PC-9 (cell line): ENCODE data around the gene ACAD10. TPM values are rescaled to one million over a fixed set of nuclear protein-coding genes. Genes with fewer than 3 reads are reported as not detected.

Source experiments
- BruUV-seq: library from RNA; stranded (reverse); fragments of 400-500 nt; replicated peaks from 2 replicates; lab custom pipeline; 2021; lab: Mats Ljungman, UMichigan
- CTCF ChIA-PET: fragments of 300-600 bp; sonication (Branson Sonifier 250); formaldehyde crosslinking; loops from one replicate; lab custom pipeline; 2022; ENCODE audit warnings: antibody characterized with exemption; lab: Charles Lee
- POLR2A ChIA-PET: fragments of 300-600 bp; sonication (Branson Sonifier 250); formaldehyde crosslinking; loops from one replicate; lab custom pipeline; 2022; ENCODE audit warnings: antibody characterized with exemption; ENCODE audit not compliant: unreplicated experiment; lab: Charles Lee
- DNase-seq, 2 experiments: peaks; one replicate each; pipeline versions ENCODE4 v3.0.0 to v3.0.0-alpha.2; 2015 to 2022; ENCODE audit warnings: mixed read lengths in 1 of 2
- H2AFZ ChIP-seq: fragments of 200-600 bp; sonication (generic); 2 replicates; pipeline ENCODE4 v1.8.1; 2017; ENCODE audit warnings: antibody characterized with exemption
- H3F3A ChIP-seq: fragments of 200-600 bp; sonication (generic); 2 replicates; pipeline ENCODE4 v1.8.1; 2017; ENCODE audit warnings: antibody characterized with exemption, mild to moderate bottlenecking, low read depth; ENCODE audit not compliant: insufficient read depth
- H3K27ac ChIP-seq: fragments of 200-600 bp; sonication (generic); 2 replicates; pipeline ENCODE4 v1.6.1; 2016; ENCODE audit warnings: mixed run types
- H3K27me3 ChIP-seq: fragments of 200-600 bp; sonication (generic); 2 replicates; pipeline ENCODE4 v1.6.1; 2016; ENCODE audit warnings: low read depth, mixed run types; ENCODE audit not compliant: insufficient read depth
- H3K36me3 ChIP-seq: fragments of 200-600 bp; sonication (generic); 2 replicates; pipeline ENCODE4 v1.6.1; 2016; ENCODE audit warnings: low read depth, mixed run types
- H3K4me1 ChIP-seq: fragments of 200-600 bp; sonication (generic); replicated peaks from 2 replicates; pipeline ENCODE4 v1.6.1; 2016; ENCODE audit warnings: mixed run types; ENCODE audit not compliant: insufficient read depth
- H3K4me2 ChIP-seq: fragments of 200-600 bp; sonication (generic); 2 replicates; pipeline ENCODE4 v1.6.1; 2017; ENCODE audit warnings: mixed run types
- H3K4me3 ChIP-seq: fragments of 200-600 bp; sonication (generic); 2 replicates; pipeline ENCODE4 v1.6.1; 2016; ENCODE audit warnings: mixed run types
- H3K79me2 ChIP-seq: fragments of 200-600 bp; sonication (generic); 2 replicates; pipeline ENCODE4 v1.6.1; 2017; ENCODE audit warnings: low read depth, mixed run types
- H3K9me2 ChIP-seq: fragments of 200-600 bp; sonication (generic); 2 replicates; pipeline ENCODE4 v1.8.1; 2017; ENCODE audit warnings: mild to moderate bottlenecking; ENCODE audit not compliant: insufficient read depth
- H3K9me3 ChIP-seq: fragments of 200-600 bp; sonication (generic); 2 replicates; pipeline ENCODE4 v1.8.1; 2016; ENCODE audit warnings: low read depth; ENCODE audit not compliant: insufficient read depth
- H4K20me1 ChIP-seq: fragments of 200-600 bp; sonication (generic); 2 replicates; pipeline ENCODE4 v1.8.1; 2017; ENCODE audit not compliant: insufficient read depth
- EZH2 ChIP-seq: fragments of 200-600 bp; sonication (generic); IDR thresholded peaks from 2 replicates; pipeline ENCODE4 v1.8.0; 2017; ENCODE audit warnings: antibody characterized with exemption, low read depth
- intact Hi-C: fragments of 100-400 bp; cut with micrococcal nuclease; formaldehyde crosslinking; loops from one replicate; pipeline ENCODE4 v1.10.0; 2022; ENCODE audit not compliant: unreplicated experiment
- total RNA-seq: library from RNA; stranded (reverse); gene quantifications from 2 replicates; pipeline ENCODE4 v1.2.3, GENCODE V29; 2021
- TF ChIP-seq, protein P1 (sequence below): fragments of 200-600 bp; sonication (generic); conservative IDR thresholded peaks from 2 replicates; pipeline ENCODE4 v1.6.1; 2017; ENCODE audit warnings: mixed run types, antibody characterized with exemption, mild to moderate bottlenecking, moderate library complexity

The ACAD10 gene
- total RNA-seq, 1 experiment from 2014 or later: 30.3 TPM

DNA sequence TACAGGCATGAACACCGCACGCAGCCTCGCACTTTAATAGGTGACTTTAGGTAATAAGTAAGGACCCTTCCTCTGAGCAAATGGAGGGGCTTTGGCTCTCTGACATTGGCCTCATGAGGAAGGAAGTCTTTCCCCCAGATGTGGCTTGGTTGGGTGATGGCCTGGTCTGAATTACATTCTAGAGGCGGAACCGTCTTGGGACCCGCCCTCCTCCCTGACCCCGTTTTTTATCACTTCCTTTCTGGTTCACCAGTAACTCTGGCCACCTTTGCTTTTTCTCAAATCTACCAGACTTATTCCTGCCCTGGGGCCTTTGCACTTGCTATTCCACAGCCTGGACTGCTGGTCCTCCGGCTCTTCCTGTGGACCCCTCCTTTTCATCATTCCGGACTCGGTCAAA, 94.3 kb downstream of the ACAD10 start:
- no peaks in the 10 kb centered on the region for H3K27me3 ChIP-seq
- POLR2A ChIA-PET: no interaction called here
- H3K4me1 ChIP-seq: peaks cover 14% of the 10 kb centered on the region; the same call in 1 of the 2 replicates
- H3K4me3 ChIP-seq: no peak overlapping the region
- intact Hi-C loops: no loop called here
- CTCF ChIA-PET: no interaction called here
- H3K79me2 ChIP-seq: no peaks in the 10 kb centered on the region
- no peak overlapping the region for H2AFZ ChIP-seq
- no TSS peak for BruUV-seq
- H3F3A ChIP-seq: peaks cover 6% of the 10 kb centered on the region; the same call in 1 of the 2 replicates
- no peaks in the 10 kb centered on the region for H4K20me1 ChIP-seq
- H3K9me2 ChIP-seq: no peaks in the 10 kb centered on the region
- no peak for TF ChIP-seq EZH2
- TF ChIP-seq, protein P1, sequence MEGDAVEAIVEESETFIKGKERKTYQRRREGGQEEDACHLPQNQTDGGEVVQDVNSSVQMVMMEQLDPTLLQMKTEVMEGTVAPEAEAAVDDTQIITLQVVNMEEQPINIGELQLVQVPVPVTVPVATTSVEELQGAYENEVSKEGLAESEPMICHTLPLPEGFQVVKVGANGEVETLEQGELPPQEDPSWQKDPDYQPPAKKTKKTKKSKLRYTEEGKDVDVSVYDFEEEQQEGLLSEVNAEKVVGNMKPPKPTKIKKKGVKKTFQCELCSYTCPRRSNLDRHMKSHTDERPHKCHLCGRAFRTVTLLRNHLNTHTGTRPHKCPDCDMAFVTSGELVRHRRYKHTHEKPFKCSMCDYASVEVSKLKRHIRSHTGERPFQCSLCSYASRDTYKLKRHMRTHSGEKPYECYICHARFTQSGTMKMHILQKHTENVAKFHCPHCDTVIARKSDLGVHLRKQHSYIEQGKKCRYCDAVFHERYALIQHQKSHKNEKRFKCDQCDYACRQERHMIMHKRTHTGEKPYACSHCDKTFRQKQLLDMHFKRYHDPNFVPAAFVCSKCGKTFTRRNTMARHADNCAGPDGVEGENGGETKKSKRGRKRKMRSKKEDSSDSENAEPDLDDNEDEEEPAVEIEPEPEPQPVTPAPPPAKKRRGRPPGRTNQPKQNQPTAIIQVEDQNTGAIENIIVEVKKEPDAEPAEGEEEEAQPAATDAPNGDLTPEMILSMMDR: no peak
- H3K36me3 ChIP-seq: no peaks in the 10 kb centered on the region
- H3K4me2 ChIP-seq: no peak overlapping the region
- H3K9me3 ChIP-seq: no peaks in the 10 kb centered on the region
- H3K27ac ChIP-seq: no peak overlapping the region
- no peak for DNase-seq

DNA sequence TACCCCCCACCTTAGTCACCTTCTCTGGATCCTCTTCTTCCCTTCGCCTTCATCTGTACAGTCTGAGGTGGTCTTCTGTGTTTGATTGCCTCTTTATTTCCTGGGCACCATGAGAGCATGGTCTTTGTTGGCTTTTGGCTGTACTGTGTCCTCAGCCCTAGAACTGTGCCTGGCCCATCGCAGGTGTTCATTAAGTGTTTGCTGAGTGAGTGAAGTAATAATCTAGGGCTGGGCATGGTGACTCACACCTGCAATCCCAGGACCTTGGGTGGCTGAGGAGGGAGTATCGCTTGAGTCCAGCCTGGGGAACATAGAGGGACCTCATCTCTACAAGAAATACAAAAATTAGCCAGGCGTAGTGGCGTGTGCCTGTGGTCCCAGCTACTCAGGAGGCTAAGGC, 94.8 kb downstream of the ACAD10 start:
- H2AFZ ChIP-seq: no peak overlapping the region
- no peak overlapping the region for H3K27ac ChIP-seq
- H3K9me3 ChIP-seq: no peaks in the 10 kb centered on the region
- no peaks in the 10 kb centered on the region for H3K79me2 ChIP-seq
- H3F3A ChIP-seq: peaks cover 4% of the 10 kb centered on the region; the same call in 1 of the 2 replicates
- no peak overlapping the region for H3K4me3 ChIP-seq
- intact Hi-C loops: no loop called here
- no TSS peak for BruUV-seq
- ChIA-PET POLR2A (no interaction called here), CTCF (no interaction called here)
- DNase-seq: peak in 1 of 2 experiments; percentile 60
- H3K4me2 ChIP-seq: no peak overlapping the region
- TF ChIP-seq, protein P1: no peak
- TF ChIP-seq EZH2: no peak
- no peaks in the 10 kb centered on the region for H3K27me3 ChIP-seq
- no peaks in the 10 kb centered on the region for H3K9me2 ChIP-seq
- no peaks in the 10 kb centered on the region for H4K20me1 ChIP-seq
- no peaks in the 10 kb centered on the region for H3K36me3 ChIP-seq
- H3K4me1 ChIP-seq: peaks cover 10% of the 10 kb centered on the region; the same call in 1 of the 2 replicates

DNA sequence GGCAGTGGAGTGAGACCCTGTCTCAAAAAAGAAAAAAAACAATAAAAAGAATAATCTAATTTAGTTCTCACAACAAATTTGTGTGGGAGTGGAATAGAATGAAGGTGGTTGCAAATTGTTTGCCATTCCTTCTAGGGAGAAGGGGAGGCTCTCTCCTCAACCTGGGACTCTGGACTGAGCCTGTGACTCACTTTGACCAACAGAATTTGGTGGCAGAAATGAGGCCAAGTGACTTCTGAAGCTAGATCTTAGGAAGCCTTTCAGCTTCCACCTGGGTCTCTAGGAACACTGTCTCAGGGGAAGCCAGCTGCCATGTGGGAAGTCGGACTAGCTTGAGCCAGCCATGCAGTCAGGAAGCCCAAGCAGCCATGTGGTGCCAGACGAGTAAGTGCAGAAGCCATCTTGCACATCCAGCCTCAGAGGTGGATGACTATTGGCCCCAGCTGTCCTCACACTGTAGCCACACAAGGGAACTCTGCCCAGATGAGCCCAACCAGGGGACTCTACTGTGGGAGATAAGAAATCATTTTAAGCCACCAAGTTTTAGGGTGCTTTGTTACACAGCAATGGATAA, 95.3 kb downstream of the ACAD10 start:
- peaks cover 8% of the 10 kb centered on the region; the same call in 1 of the 2 replicates for H3K4me1 ChIP-seq
- H3F3A ChIP-seq: 0 out of 2 replicates have a peak, but pooled peaks cover 2% of the 10 kb centered on the region
- POLR2A ChIA-PET: no interaction called here
- H3K36me3 ChIP-seq: no peaks in the 10 kb centered on the region
- no peaks in the 10 kb centered on the region for H3K79me2 ChIP-seq
- BruUV-seq: no TSS peak
- no peaks in the 10 kb centered on the region for H3K9me3 ChIP-seq
- no peaks in the 10 kb centered on the region for H3K27me3 ChIP-seq
- TF ChIP-seq EZH2: no peak
- TF ChIP-seq, protein P1: no peak
- no peak overlapping the region for H3K4me3 ChIP-seq
- CTCF ChIA-PET: no interaction called here
- DNase-seq: no peak
- intact Hi-C loops: no loop called here
- no peak overlapping the region for H3K27ac ChIP-seq
- no peak overlapping the region for H2AFZ ChIP-seq
- H3K9me2 ChIP-seq: no peaks in the 10 kb centered on the region
- no peak overlapping the region for H3K4me2 ChIP-seq
- H4K20me1 ChIP-seq: no peaks in the 10 kb centered on the region
